ENCODE measurements around the gene CPLX4.

The CPLX4 gene

GRCh38 chr18:59301929-59302328 lies 16.5 kb downstream of the CPLX4 start:
- TF ChIP-seq Cebpa-rat (IDR thresholded peaks at IDR 0.05): no peak
- Histone ChIP-seq H3K36me3 (no peaks in the 10 kb centered on the region), H3K4me1 (peaks cover 0 to 16% (median 9%) of the 10 kb centered on the region in 10 experiments; a peak in 12 of 20 replicates), H3K27ac (no peak overlapping the region), H4K20me1 (no peaks in the 10 kb centered on the region; a peak in 1 of 22 replicates), H3K4me3 (no peak overlapping the region), H3K9me3 (replicated peaks in 1 of 11) (no peaks in the 10 kb centered on the region), H3K27me3 (no peaks in the 10 kb centered on the region), H3K4me2 (no peak overlapping the region), H3K9ac (no peak overlapping the region)

GRCh38 chr18:59300676-59301285 lies 17.7 kb downstream of the CPLX4 start:
- H3K27ac ChIP-seq: no peak overlapping the region
- no peak for TF ChIP-seq Cebpa-rat (IDR thresholded peaks at IDR 0.05)
- H3K9me3 ChIP-seq (replicated peaks in 1 of 11): no peaks in the 10 kb centered on the region
- no peaks in the 10 kb centered on the region for H3K27me3 ChIP-seq
- H3K4me2 ChIP-seq: no peak overlapping the region
- H3K9ac ChIP-seq: no peak overlapping the region
- H3K4me3 ChIP-seq: no peak overlapping the region
- no peaks in the 10 kb centered on the region for H3K36me3 ChIP-seq
- H4K20me1 ChIP-seq: no peaks in the 10 kb centered on the region; a peak in 1 of 22 replicates
- peaks cover 0 to 6% (median 4%) of the 10 kb centered on the region in 10 experiments; a peak in 11 of 20 replicates for H3K4me1 ChIP-seq

GRCh38 chr18:59298871-59299270 lies 19.6 kb downstream of the CPLX4 start:
- H3K27me3 ChIP-seq: no peaks in the 10 kb centered on the region
- no peak overlapping the region for H3K9ac ChIP-seq
- no peaks in the 10 kb centered on the region for H3K36me3 ChIP-seq
- no peak overlapping the region for H3K4me3 ChIP-seq
- H3K4me2 ChIP-seq: no peak overlapping the region
- no peaks in the 10 kb centered on the region for H3K4me1 ChIP-seq
- no peaks in the 10 kb centered on the region; a peak in 1 of 22 replicates for H4K20me1 ChIP-seq
- no peaks in the 10 kb centered on the region for H3K9me3 ChIP-seq (replicated peaks in 1 of 11)
- no peak overlapping the region for H3K27ac ChIP-seq
- TF ChIP-seq Cebpa-rat (IDR thresholded peaks at IDR 0.05): no peak

GRCh38 chr18:59293317-59293716 lies 25.1 kb downstream of the CPLX4 start:
- no peaks in the 10 kb centered on the region for H3K9me3 ChIP-seq (replicated peaks in 1 of 11)
- no peak overlapping the region for H3K4me3 ChIP-seq
- H3K4me2 ChIP-seq: no peak overlapping the region
- no peak for TF ChIP-seq Cebpa-rat (IDR thresholded peaks at IDR 0.05)
- no peak overlapping the region for H3K27ac ChIP-seq
- H3K27me3 ChIP-seq: no peaks in the 10 kb centered on the region
- H3K36me3 ChIP-seq: no peaks in the 10 kb centered on the region
- no peaks in the 10 kb centered on the region for H3K4me1 ChIP-seq
- H3K9ac ChIP-seq: no peak overlapping the region
- no peaks in the 10 kb centered on the region for H4K20me1 ChIP-seq

GRCh38 chr18:59286341-59286740 lies 32.1 kb downstream of the CPLX4 start:
- no peak for TF ChIP-seq Cebpa-rat (IDR thresholded peaks at IDR 0.05)
- H3K36me3 ChIP-seq: no peaks in the 10 kb centered on the region
- H3K9me3 ChIP-seq (replicated peaks in 1 of 11): no peaks in the 10 kb centered on the region
- H3K27me3 ChIP-seq: no peaks in the 10 kb centered on the region
- H4K20me1 ChIP-seq: no peaks in the 10 kb centered on the region
- no peak overlapping the region for H3K27ac ChIP-seq
- H3K9ac ChIP-seq: no peak overlapping the region
- H3K4me1 ChIP-seq: no peaks in the 10 kb centered on the region
- H3K4me3 ChIP-seq: no peak overlapping the region
- H3K4me2 ChIP-seq: no peak overlapping the region

GRCh38 chr18:59282341-59282740 lies 36.1 kb downstream of the CPLX4 start:
- TF ChIP-seq Cebpa-rat (IDR thresholded peaks at IDR 0.05): no peak
- Histone ChIP-seq H3K9ac (no peak overlapping the region), H3K27ac (no peak overlapping the region), H3K4me3 (no peak overlapping the region), H3K36me3 (no peaks in the 10 kb centered on the region), H4K20me1 (no peaks in the 10 kb centered on the region), H3K9me3 (replicated peaks in 1 of 11) (no peaks in the 10 kb centered on the region), H3K27me3 (no peaks in the 10 kb centered on the region), H3K4me2 (no peak overlapping the region), H3K4me1 (peaks cover 0 to 8% (median 0%) of the 10 kb centered on the region in 10 experiments; a peak in 2 of 20 replicates)

- no peak overlapping the region for H3K4me2 ChIP-seq
- no peak overlapping the region for H3K9ac ChIP-seq
- H3K27ac ChIP-seq: no peak overlapping the region
- no peak for TF ChIP-seq Cebpa-rat (IDR thresholded peaks at IDR 0.05)
- H3K36me3 ChIP-seq: no peaks in the 10 kb centered on the region
- H3K27me3 ChIP-seq: peaks cover 2 to 19% (median 15%) of the 10 kb centered on the region in 11 experiments
- no peaks in the 10 kb centered on the region for H4K20me1 ChIP-seq
- peaks cover 0 to 1% (median under 1%) of the 10 kb centered on the region in 11 experiments; a peak in 9 of 22 replicates for H3K9me3 ChIP-seq (replicated peaks in 1 of 11)
- peaks cover 0 to 8% (median 0%) of the 10 kb centered on the region in 10 experiments; a peak in 2 of 20 replicates for H3K4me1 ChIP-seq
- H3K4me3 ChIP-seq: no peak overlapping the region
Measured at GRCh38 chr18:59279722-59280121, 38.7 kb downstream of the CPLX4 start.

- Histone ChIP-seq H3K27me3 (peaks cover 7 to 24% (median 20%) of the 10 kb centered on the region in 11 experiments), H3K9me3 (replicated peaks in 1 of 11) (peaks cover 4 to 7% (median 5%) of the 10 kb centered on the region in 11 experiments; a peak in 21 of 22 replicates), H3K4me3 (no peak overlapping the region), H3K27ac (no peak overlapping the region), H3K4me1 (peaks cover 0 to 8% (median 0%) of the 10 kb centered on the region in 10 experiments; a peak in 2 of 20 replicates), H3K36me3 (no peaks in the 10 kb centered on the region), H4K20me1 (no peaks in the 10 kb centered on the region), H3K9ac (no peak overlapping the region), H3K4me2 (no peak overlapping the region)
- TF ChIP-seq Cebpa-rat (IDR thresholded peaks at IDR 0.05): no peak
Measured at GRCh38 chr18:59279193-59279592, 39.3 kb downstream of the CPLX4 start.

GRCh38 chr18:59278793-59279192 lies 39.7 kb downstream of the CPLX4 start:
- H3K4me1 ChIP-seq: peaks cover 0 to 8% (median 0%) of the 10 kb centered on the region in 10 experiments; a peak in 2 of 20 replicates
- no peak overlapping the region for H3K4me3 ChIP-seq
- H3K9ac ChIP-seq: no peak overlapping the region
- H3K4me2 ChIP-seq: no peak overlapping the region
- TF ChIP-seq Cebpa-rat (IDR thresholded peaks at IDR 0.05): no peak
- H3K36me3 ChIP-seq: no peaks in the 10 kb centered on the region
- peaks cover 8 to 11% (median 9%) of the 10 kb centered on the region in 11 experiments for H3K9me3 ChIP-seq (replicated peaks in 1 of 11)
- peaks cover 11 to 28% (median 24%) of the 10 kb centered on the region in 11 experiments for H3K27me3 ChIP-seq
- no peaks in the 10 kb centered on the region for H4K20me1 ChIP-seq
- no peak overlapping the region for H3K27ac ChIP-seq

- Histone ChIP-seq H3K36me3 (no peaks in the 10 kb centered on the region), H4K20me1 (no peaks in the 10 kb centered on the region; a peak in 1 of 22 replicates), H3K27me3 (peaks cover 38 to 56% (median 51%) of the 10 kb centered on the region in 11 experiments), H3K4me2 (no peak overlapping the region), H3K4me1 (peaks cover 0 to 7% (median 0%) of the 10 kb centered on the region in 10 experiments; a peak in 2 of 20 replicates), H3K27ac (no peak overlapping the region), H3K9ac (no peak overlapping the region), H3K4me3 (no peak overlapping the region), H3K9me3 (replicated peaks in 1 of 11) (peaks cover 35 to 38% (median 37%) of the 10 kb centered on the region in 11 experiments)
- TF ChIP-seq Cebpa-rat (IDR thresholded peaks at IDR 0.05): no peak
Measured at GRCh38 chr18:59276047-59276446, 42.4 kb downstream of the CPLX4 start.

Measured in BLaER1 treated with 17β-estradiol and CSF1 and Interleukin-3, amounts not matched to agents 10 nM and 100 nM (cell line).